GM20000 (cell line): ENCODE results near the gene NAE1.

Source experiments
- DNase-seq: peaks from one replicate; pipeline ENCODE4 v3.0.0; 2012; ENCODE audit warnings: low spot score
- TF ChIP-seq, protein P1 (sequence below): IDR thresholded peaks from 2 replicates; pipeline ENCODE4 v1.5.1; 2012; ENCODE audit warnings: mild to moderate bottlenecking, control low read depth; ENCODE audit errors: extremely low read depth, missing control alignments

NAE1 gene

DNA sequence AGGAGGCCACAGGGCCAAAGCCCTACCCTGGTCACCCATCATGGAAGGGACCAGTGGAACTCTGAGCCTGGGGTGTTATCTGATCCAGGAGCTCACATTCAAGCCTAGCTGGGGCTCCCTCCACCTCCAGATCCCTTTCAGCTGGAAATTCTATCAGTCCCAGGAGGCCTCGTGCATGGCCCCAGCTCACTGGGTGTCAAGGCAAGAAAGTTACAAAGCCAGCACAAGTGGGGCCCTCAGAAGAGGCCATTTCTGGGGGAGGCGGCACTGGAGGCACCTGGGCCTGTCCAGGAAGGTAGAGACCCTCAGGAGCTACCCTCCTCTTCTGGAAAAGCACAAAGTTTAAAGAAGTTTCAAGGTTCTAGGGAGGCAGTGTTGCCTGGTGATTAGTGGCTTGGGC, 18.2 kb upstream of the NAE1 start:
- TF ChIP-seq, protein P1, sequence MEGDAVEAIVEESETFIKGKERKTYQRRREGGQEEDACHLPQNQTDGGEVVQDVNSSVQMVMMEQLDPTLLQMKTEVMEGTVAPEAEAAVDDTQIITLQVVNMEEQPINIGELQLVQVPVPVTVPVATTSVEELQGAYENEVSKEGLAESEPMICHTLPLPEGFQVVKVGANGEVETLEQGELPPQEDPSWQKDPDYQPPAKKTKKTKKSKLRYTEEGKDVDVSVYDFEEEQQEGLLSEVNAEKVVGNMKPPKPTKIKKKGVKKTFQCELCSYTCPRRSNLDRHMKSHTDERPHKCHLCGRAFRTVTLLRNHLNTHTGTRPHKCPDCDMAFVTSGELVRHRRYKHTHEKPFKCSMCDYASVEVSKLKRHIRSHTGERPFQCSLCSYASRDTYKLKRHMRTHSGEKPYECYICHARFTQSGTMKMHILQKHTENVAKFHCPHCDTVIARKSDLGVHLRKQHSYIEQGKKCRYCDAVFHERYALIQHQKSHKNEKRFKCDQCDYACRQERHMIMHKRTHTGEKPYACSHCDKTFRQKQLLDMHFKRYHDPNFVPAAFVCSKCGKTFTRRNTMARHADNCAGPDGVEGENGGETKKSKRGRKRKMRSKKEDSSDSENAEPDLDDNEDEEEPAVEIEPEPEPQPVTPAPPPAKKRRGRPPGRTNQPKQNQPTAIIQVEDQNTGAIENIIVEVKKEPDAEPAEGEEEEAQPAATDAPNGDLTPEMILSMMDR: no peak

DNA sequence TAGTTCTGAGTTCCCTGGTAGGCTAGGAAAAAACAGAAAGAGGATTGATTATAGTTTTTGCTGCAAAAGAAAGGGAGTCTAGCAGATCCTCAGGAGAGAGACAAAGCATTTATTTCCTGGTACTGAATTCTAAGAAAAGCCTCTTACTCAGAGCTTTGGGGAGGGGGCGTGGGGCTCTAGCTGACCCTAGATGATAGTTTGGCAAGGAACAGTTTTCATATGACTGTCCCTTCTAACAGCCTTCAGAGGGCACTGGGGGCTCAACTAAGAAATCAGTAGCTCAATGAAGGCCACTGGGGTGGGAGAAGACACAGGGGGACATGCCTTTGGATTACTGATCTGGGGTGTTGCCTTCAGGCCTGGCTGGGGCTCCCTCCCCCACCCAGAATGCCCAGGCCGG, 17.4 kb upstream of the NAE1 start:
- DNase-seq: no peak

More for the DNA sequence above, 18.2 kb upstream of the NAE1 start:
- DNase-seq: no peak

DNA sequence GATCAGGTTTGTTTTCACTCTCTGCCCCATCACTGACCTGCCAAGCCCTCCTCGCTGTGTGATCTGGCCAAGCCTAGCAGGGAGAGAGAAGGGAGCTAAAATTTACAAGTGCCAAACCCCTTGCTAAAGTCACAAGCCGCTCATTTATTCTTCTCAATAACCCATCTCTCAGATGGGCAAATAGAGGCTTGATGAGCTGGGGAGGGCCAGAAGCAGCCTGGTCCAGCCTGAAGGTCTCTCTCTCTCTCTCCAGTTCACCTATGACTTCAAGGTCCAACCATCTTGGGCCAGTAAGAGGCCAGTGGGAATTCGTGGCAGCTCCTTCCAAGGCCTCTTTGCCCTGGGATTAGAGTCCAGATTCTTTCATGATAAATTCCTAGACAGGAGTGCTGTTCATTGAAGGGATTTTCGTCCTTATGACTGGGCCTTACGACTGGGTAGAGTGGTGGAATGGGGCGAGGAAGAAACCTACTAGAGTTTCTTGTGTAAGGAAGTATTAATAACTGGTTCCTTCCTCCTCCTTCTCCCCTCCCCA, 16.8 kb upstream of the NAE1 start:
- no peak for DNase-seq
- TF ChIP-seq, protein P1: no peak

More for the DNA sequence above, 17.4 kb upstream of the NAE1 start:
- TF ChIP-seq, protein P1: no peak

DNA sequence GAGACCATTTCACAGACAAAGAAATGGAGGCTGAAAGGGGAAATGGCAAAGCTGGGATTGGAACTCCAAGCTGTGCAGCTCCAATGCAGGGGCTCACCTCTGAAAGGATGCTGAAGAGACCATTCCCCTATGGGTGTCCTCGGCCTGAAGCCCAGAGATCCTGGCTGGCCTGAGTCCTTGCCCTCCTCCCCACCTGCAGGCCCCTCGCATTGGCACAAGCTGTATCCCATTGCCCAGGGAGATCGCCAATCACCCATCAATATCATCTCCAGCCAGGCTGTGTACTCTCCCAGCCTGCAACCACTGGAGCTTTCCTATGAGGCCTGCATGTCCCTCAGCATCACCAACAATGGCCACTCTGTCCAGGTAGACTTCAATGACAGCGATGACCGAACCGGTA, 16.1 kb upstream of the NAE1 start:
- TF ChIP-seq, protein P1: no peak
- DNase-seq: no peak

DNA sequence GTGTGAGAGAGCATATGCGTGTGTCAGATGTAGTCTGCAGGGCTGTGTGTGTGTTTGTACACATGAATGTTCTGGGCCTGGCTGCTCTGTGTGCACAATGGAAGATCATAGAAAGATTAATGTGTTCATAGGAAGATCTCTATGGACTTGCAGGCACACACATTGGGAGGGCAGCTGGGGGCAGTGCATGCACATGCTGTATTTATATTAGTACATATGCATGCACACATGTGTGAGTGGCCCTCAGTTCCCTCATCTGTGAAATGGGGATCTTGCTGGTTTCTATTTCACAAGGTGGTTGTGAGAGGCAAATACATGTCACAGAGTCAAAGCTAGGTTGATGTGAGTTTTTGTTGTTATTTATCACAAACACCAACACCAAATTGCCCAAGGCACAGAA, 15.5 kb upstream of the NAE1 start:
- TF ChIP-seq, protein P1: no peak
- no peak for DNase-seq

DNA sequence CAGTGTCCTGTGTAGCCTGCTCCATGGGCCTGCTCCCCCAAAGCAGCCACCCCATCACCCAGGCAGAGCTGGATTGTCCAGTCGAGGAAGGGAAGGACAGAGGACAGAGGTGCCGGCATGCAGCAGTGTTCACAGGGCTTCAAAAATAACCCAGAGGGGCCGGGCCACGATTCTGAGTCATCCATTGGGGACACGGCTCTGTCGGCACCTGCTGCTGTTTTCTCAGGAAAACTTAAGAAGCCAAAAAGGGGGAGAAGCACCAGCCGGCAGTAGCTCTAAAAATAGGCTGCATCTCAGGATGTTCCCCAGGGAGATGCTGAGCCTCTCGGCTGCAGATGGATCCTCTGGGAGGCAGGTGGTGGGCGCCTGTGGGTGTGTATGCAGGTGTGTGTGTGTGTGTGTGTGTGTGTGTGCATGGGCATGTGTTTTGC, 15.0 kb upstream of the NAE1 start:
- DNase-seq: no peak
- TF ChIP-seq, protein P1: no peak

DNA sequence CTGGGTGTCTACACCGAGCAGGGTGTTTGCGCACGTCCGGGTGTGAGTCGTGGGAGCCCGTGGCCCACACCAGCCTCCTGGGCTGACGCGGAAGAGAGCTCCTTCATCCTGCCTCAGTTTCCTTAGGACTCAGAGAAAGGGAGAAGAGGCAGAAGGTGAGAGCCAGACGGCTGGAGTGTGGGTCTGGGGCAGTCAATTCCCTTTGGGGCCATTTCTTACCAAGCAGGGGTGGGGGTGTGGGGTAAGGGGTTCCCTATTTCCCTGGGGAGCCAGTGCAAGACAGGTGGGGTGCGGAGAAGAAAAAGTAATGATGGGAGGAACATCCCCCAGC, 14.3 kb upstream of the NAE1 start:
- DNase-seq: no peak

More for the DNA sequence above, 14.3 kb upstream of the NAE1 start:
- TF ChIP-seq, protein P1: no peak
